NB4 (cell line): ENCODE results near the gene FBN3.

Source experiments
- DNase-seq: peaks from one replicate; pipeline ENCODE4 v3.0.0; 2010; ENCODE audit warnings: low read depth
- H3K4me3 ChIP-seq: one replicate; pipeline ENCODE4 v1.5.1; 2011; ENCODE audit warnings: mild to moderate bottlenecking, low read depth, low read length, moderate library complexity
- MYC ChIP-seq: IDR thresholded peaks from 2 replicates; pipeline ENCODE4 v1.6.1; 2011; ENCODE audit warnings: low read depth, low read length
- POLR2A ChIP-seq: IDR thresholded peaks from 2 replicates; pipeline ENCODE4 v1.6.1; 2011; ENCODE audit warnings: mild to moderate bottlenecking; ENCODE audit not compliant: insufficient read length; ENCODE audit errors: extremely low read depth
- TF ChIP-seq, protein P1 (sequence below): IDR thresholded peaks from 2 replicates; pipeline ENCODE4 v1.6.1; 2011; ENCODE audit warnings: low read depth, low read length
- TF ChIP-seq, protein P2 (sequence below): IDR thresholded peaks from one replicate; pipeline ENCODE4 v1.5.1; 2012; ENCODE audit warnings: low read depth, low read length

Gene FBN3

DNA sequence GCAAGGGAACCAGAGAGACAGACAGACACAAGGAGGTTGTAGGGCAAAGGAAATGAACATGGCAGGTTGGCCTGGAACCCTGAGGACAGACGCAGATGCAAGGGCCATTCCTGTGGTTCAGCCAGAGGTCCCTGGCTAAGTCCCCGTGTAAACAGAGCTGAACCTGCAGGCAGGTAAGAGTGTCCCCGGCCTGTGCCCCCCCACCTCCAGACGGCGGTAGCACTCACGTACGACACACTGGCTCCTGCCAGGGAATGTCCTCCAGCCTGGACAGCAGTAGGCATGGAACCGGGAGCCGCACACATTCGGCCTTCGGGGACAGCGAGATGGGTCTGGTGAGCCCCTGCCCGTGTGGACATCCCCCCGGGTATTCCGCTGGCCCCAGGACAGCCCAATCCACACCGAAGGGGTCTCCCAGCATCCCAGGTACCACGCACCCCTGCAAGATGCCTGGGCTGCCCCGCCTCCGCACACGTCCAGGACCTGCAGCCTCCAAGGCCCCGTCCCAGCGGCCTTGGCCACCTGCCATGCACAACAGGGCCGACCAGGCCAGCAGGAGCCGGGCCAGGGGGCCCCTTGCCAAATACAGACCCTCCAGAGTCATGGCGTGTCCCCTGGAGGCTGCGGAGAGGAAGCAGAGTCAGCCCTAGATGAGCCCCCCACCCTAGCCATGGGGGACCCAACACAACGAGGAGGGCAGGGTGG is 2.4 kb downstream of the FBN3 start:
- no peak for DNase-seq
- TF ChIP-seq, protein P1, sequence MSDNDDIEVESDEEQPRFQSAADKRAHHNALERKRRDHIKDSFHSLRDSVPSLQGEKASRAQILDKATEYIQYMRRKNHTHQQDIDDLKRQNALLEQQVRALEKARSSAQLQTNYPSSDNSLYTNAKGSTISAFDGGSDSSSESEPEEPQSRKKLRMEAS: no peak
- no peak for TF ChIP-seq MYC
- TF ChIP-seq, protein P2, sequence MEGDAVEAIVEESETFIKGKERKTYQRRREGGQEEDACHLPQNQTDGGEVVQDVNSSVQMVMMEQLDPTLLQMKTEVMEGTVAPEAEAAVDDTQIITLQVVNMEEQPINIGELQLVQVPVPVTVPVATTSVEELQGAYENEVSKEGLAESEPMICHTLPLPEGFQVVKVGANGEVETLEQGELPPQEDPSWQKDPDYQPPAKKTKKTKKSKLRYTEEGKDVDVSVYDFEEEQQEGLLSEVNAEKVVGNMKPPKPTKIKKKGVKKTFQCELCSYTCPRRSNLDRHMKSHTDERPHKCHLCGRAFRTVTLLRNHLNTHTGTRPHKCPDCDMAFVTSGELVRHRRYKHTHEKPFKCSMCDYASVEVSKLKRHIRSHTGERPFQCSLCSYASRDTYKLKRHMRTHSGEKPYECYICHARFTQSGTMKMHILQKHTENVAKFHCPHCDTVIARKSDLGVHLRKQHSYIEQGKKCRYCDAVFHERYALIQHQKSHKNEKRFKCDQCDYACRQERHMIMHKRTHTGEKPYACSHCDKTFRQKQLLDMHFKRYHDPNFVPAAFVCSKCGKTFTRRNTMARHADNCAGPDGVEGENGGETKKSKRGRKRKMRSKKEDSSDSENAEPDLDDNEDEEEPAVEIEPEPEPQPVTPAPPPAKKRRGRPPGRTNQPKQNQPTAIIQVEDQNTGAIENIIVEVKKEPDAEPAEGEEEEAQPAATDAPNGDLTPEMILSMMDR: no peak
- TF ChIP-seq POLR2A: no peak

DNA sequence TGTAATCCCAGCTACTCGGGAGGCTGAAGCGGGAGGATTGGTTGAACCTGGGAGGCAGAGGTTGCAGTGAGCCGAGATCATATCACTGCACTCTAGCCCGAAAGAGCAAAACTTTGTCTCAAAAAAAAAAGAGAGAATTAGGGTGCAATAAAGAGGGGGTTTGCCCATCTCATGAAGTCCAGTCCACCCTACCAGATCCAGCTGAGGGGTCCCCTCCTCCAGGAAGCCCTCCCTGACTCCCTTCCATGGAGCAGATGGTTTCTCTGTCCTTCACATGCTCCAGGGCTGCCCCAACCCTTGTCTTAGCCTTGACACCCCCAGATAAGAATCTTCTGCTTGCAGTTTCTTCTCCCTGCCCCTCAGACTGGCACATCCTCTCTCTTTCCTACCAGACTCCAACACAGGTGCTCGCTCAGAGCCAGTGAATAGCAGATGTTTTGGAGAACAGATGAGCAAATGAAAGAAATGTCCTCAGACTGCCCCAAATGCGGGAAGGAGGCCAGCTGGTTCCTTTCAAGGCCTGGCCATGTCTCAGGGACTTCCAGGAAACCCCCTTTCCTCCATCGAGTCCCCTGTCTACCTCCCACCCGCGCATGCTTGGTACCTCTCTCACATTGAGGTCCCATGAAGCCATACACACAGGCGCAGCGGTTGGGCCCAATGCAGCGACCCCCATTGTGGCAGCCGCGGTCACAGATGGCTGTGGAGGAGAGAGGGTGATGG is 5.0 kb downstream of the FBN3 start:
- TF ChIP-seq POLR2A (no peak), MYC (no peak)
- TF ChIP-seq, protein P2: no peak
- TF ChIP-seq, protein P1: no peak
- no peak overlapping the region for H3K4me3 ChIP-seq
- no peak for DNase-seq

More for the DNA sequence above, 2.4 kb downstream of the FBN3 start:
- H3K4me3 ChIP-seq: no peak overlapping the region

DNA sequence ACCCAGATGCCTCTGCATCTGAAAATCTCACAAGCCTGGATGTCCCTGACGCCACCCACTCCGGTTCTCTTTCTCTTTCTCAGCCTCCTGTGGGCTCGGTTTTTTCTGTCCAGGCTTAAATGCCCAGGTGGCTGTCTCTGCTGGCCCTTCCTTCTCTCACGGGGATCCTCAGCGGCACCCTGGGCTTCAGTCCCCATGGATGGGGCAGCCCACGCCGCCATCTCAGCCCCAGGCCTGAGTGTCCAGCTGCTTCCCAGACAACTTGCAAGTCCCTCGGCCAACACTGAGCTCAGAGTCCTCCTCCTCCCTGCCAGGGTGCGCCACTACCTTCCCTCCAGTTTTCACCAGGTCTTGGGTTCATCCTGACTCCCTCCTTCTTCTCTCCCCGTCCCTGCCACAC is 6.4 kb downstream of the FBN3 start:
- no peak overlapping the region for H3K4me3 ChIP-seq
- TF ChIP-seq POLR2A (no peak), MYC (no peak)
- TF ChIP-seq, protein P1: no peak
- TF ChIP-seq, protein P2: no peak
- no peak for DNase-seq

DNA sequence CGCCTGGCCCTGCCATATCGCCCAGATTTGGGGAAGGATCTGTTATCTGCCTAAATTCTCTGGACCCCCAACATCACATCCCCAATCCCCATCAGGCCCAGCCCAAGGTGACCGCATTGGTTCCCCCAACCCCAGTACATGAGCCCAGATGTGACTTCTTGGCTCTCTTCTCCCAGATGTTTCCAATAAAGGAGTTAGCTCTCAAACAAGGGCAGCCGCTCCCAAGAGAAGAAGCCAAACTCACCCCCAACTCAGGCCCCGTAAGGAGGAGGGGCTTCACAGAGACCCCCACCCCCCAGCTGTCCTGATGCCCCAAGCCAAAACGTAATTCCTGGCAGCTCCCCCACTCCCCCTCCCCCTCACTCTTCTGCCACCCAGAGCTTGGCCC is 6.9 kb downstream of the FBN3 start:
- TF ChIP-seq, protein P2: no peak
- TF ChIP-seq MYC: no peak
- TF ChIP-seq, protein P1: no peak
- no peak for TF ChIP-seq POLR2A
- DNase-seq: no peak
- H3K4me3 ChIP-seq: no peak overlapping the region

DNA sequence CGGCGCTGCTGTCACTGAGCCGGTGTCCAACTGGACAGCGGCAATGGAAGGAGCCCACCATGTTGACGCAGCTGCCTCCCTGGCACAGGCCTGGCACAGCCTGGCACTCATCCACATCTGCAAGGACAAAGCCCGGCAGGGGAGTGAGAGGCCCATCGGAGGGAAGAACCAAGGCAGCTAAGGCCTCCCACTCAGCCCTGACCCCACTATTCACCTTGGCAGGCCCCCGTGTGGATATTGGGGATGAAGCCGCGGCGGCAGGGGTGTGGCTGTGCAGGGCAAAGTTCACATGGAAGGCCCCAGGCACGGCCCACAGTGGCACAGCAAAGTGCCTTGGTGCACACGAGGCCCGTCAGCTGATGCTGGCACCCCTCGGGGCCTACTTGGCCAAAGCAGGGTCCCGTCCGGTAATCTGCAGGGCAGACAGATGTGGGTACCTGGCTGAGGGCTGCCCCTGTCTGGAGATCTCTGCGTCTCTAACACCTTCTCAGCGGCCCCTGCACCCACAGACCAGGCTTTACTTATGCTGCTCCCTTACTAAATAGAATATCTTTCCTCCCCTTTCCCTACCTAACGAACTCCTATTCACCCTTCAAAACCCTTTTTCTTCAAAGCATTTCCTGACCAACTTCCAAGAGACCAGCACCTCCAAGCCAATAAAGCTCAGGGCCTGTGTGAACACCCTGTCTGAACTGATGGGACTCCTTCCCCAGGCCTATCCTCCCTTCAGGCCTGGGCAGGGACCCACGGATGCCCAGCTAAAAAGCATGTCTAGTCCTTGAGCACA is 7.5 kb downstream of the FBN3 start:
- H3K4me3 ChIP-seq: no peak overlapping the region
- no peak for TF ChIP-seq POLR2A
- TF ChIP-seq, protein P1: no peak
- no peak for TF ChIP-seq MYC
- TF ChIP-seq, protein P2: no peak
- DNase-seq: no peak
